HL-60 (cell line): Measurements from ENCODE around the gene NOTCH3.

Source experiments
- CTCF ChIP-seq: IDR thresholded peaks from one replicate; pipeline ENCODE4 v1.5.1; 2011; ENCODE audit warnings: low read length, control low read depth, inconsistent platforms; ENCODE audit not compliant: insufficient read depth
- GABPA ChIP-seq: IDR thresholded peaks from 2 replicates; pipeline ENCODE4 v1.6.1; 2012; ENCODE audit warnings: low read depth
- POLR2AphosphoS5 ChIP-seq: IDR thresholded peaks from 2 replicates; pipeline ENCODE4 v1.6.1; 2012; ENCODE audit warnings: low read depth
- REST ChIP-seq: IDR thresholded peaks from 2 replicates; pipeline ENCODE4 v1.6.1; 2012; ENCODE audit warnings: low read depth; ENCODE audit not compliant: insufficient replicate concordance

GRCh38 chr19:15118248-15118647 lies 82.5 kb downstream of the NOTCH3 start:
- TF ChIP-seq REST (no peak), CTCF (no peak), POLR2AphosphoS5 (no peak; the same call in 1 of the 2 replicates), GABPA (no peak)
